GM10266 (cell line): ENCODE results near the gene LRRN2.

Experiments
- DNase-seq: peaks from one replicate; pipeline ENCODE4 v3.0.0; 2012; ENCODE audit errors: extremely low spot score
- TF ChIP-seq, protein P1 (sequence below): IDR thresholded peaks from 2 replicates; pipeline ENCODE4 v1.5.1; 2012; ENCODE audit warnings: mild to moderate bottlenecking, low read depth; ENCODE audit not compliant: control insufficient read depth, insufficient read depth; ENCODE audit errors: missing control alignments

The LRRN2 gene

DNA sequence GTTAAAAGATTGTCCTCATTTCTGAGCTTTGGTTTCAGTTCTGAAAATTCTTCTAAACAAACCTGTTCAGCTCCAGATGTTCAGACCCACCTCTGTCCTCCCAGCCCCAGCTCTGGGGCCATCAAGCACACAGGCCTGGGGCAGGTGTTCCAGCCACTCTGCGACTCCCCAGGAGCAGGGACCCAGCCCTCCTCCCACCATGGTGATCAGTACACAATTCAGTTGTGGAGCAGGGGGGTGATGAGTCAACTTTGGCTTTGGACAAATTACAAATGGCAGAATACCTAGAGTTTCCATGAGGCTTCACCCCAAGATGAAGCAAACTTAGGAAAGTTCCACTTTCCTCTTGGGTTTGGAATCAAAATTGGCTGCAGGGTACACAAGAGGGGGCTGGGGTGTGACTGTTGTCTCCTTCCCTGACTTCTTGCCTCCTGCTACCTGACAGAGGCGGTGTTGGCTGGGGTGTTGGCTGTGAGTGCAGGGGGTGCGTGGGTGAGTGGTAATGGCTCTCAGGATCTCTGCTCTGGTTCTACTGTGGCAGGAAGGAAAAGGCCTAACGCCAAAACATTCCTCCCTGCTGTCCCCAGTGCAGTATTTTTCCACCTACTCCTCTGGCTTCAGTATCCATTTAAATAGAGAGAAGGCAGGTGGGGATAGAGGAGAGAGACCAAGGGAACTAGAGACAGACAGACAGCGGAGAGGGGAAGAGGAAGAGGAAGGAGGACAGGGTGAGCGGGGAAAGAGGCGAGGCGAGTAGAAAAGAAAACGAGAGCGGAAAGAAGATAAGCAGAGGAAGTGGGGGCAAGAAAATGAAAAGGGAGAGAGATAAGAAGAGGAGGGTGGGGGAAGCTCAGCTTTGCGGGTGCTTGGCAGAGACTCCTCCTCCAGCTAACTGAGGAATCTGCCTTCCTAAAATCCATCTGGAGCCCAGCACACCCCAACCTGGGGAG lies 20.6 kb upstream of the LRRN2 start:
- DNase-seq = no peak
- TF ChIP-seq, protein P1, sequence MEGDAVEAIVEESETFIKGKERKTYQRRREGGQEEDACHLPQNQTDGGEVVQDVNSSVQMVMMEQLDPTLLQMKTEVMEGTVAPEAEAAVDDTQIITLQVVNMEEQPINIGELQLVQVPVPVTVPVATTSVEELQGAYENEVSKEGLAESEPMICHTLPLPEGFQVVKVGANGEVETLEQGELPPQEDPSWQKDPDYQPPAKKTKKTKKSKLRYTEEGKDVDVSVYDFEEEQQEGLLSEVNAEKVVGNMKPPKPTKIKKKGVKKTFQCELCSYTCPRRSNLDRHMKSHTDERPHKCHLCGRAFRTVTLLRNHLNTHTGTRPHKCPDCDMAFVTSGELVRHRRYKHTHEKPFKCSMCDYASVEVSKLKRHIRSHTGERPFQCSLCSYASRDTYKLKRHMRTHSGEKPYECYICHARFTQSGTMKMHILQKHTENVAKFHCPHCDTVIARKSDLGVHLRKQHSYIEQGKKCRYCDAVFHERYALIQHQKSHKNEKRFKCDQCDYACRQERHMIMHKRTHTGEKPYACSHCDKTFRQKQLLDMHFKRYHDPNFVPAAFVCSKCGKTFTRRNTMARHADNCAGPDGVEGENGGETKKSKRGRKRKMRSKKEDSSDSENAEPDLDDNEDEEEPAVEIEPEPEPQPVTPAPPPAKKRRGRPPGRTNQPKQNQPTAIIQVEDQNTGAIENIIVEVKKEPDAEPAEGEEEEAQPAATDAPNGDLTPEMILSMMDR = no peak

DNA sequence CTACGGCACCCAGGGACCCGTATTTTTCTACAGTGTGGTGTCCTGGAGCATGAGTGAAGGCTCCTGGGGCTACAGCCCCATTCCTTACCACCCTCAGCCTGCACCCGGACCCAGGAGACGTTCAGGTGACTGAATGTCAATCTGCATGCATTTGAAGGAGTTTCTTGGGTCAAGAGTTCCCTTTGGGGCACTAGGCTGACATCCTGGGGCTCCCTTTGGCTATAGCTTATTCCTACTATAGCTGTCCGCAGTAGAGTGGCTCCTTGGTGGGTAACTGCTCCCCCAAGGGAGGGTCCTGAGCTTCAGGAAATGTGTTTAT lies 19.9 kb upstream of the LRRN2 start:
- TF ChIP-seq, protein P1 = no peak
- no peak for DNase-seq

DNA sequence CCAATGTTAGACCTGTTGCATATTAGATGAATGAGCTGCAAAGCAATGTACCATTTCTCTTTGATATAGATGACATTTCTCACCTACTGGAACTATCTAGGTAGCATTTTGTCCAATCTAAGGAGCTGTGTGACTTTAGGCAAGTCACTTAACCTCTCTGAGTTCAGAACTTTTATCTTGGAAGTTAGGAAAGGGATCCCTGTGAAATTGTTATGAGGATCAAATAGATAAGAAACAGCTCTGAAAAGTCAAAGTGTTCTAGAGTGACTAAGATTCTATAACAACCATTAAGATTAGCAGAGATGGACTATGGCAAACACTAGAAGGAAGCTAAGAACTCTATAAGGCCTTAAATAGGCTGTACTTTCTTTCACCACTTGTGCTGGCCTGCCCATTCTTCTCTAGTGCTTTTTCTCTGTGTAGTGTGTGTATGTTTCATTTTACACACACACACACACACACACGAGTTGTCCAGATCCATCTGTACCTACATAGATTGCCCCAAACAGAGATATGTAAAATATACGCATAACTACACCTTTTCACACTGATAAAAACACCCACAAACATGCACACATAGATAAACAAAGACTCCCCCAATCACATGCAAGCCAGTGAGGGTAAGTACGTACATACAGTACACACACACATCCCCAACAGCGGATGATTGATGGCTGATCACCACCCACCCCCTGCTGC lies 19.4 kb upstream of the LRRN2 start:
- TF ChIP-seq, protein P1 = no peak
- DNase-seq = no peak

DNA sequence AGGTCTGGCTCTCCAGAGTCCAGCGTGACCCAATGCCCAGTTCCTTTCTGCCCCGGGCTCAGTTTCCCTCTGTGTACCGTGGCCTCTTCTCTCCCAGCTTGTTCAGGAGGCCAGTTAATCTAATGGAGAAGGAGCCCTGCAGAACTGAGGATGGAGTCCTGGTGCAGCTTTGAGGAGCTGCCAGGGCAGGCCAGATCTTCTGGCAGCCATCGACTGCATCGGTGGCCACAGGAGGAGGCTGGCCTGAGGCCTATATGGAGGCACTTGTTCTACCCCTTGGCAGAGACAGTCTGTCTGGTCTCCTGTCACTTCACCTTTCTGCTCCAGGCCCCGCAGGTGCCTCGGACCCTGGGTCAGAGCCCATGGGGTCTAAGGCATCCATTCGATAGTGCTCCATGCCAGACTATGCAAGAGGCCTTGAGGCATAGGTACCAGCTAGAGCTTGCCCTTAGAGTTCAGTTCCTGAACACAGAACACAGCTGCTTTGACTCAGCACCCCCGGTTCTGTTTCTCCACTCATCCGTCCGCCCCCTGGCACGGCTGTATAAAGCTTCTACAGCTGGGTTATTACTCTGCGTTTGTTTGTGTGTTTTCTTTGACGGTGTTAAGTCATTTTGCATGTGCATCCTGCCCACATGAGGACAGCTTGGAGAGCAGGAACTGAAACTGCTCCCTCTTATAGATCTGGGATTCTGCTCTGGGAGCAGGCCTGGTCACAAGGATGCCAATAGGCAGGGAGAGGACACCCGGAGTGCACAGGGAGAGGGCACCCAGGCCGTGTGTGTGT lies 18.5 kb upstream of the LRRN2 start:
- TF ChIP-seq, protein P1 = no peak
- no peak for DNase-seq

DNA sequence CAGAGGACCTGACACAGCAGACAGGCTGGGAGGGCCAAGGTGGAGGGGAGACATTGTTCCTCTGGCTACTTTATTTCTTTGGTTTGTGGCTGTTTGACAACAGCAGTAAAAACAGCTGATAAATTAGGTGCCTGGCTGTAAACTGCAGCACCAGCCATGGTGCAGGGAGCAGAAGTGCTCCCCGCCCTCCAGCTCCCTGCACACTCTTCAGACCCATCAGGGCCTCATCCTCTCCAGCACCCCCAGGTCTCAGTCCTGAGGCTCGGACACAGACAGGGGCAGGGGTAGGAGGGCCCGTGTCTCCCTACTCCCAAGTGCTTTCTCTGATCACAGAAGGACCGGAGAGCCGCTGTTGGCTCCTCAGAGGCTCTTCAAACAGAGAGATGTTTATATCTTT lies 17.7 kb upstream of the LRRN2 start:
- DNase-seq = no peak
- TF ChIP-seq, protein P1 = no peak

DNA sequence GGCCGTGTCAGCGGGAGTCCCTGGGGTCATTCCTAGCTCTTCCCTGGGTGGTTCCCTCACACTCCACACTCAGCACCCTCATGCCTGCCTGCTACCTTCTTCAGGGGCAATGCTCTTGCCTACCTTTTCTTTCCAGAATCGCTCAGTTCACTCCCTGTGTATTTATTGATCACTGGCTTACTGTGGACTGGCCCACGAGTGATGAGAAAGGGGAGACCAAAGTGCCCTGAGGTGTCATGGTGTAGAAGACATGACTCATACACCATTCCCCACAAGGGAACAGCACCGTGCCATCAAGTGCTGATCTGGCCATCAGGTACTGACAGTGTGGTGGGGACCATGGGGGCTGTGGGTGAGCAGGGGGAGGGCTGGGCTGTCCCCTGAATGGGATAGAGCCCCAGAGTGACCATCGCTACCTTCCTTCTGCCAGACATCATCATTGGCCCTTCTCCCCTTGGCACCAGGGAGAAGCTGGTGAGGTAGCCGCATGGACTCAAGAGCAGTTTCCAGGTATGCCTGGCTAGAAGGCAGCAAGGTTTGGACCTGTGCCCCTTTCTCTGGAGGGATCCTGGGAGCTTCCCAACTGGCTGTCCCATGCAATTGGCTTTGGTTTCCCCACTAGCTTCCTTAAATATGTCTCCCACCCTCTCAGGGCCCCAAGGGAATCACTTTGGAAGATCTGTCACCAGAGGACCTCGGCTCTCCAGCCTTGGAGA lies 17.2 kb upstream of the LRRN2 start:
- DNase-seq = no peak
- TF ChIP-seq, protein P1 = no peak
